Esophagus squamous epithelium (tissue), 5 donors: ENCODE data around the gene ABCA6. TPM values are rescaled to one million over a fixed set of nuclear protein-coding genes. Genes with fewer than 3 reads are reported as not detected.

Source experiments
- DNase-seq: peaks from one replicate; lab custom pipeline; 2025; lab: John Stamatoyannopoulos, UW
- H3K27ac ChIP-seq, 4 donors: fragments of 200-600 bp; sonication (generic); one replicate each; pipeline ENCODE4 v1.5.1; 2016 to 2019; ENCODE audit warnings: mild to moderate bottlenecking in 1 of 4
- H3K27me3 ChIP-seq, 4 donors: fragments of 200-600 bp; sonication (generic); 1 replicate in 3 of 4; 2 replicates in 1 of 4; pipeline versions ENCODE4 v1.5.1 to v1.6.0; 2017 to 2021; ENCODE audit warnings: antibody characterized with exemption in 1 of 4
- H3K36me3 ChIP-seq, 3 donors: fragments of 200-600 bp; sonication (generic); one replicate each; pipeline ENCODE4 v1.5.1; 2016 to 2019
- H3K4me1 ChIP-seq, 3 donors: fragments of 200-600 bp; sonication (generic); one replicate each; pipeline ENCODE4 v1.5.1; 2017 to 2019
- H3K4me3 ChIP-seq, 4 donors: fragments of 200-600 bp; sonication (generic); 1 replicate in 3 of 4; 2 replicates in 1 of 4; pipeline ENCODE4 v1.5.1; 2016 to 2019; ENCODE audit warnings: mild to moderate bottlenecking in 2 of 4, moderate library complexity in 1 of 4
- H3K9me3 ChIP-seq, 3 donors: fragments of 200-600 bp; sonication (generic); one replicate each; pipeline ENCODE4 v1.5.1; 2016 to 2019
- CTCF ChIP-seq, 6 experiments: fragments of 450-650 bp in 4 of 6; fragments of 200-600 bp in 2 of 6; sonication (generic) in 2 of 6; IDR thresholded peaks; one replicate each; pipeline ENCODE4 v1.5.1; 2016 to 2019; ENCODE audit warnings: antibody characterized with exemption in 6 of 6, mild to moderate bottlenecking in 4 of 6, moderate library complexity in 4 of 6
- POLR2A ChIP-seq, 4 donors: fragments of 450-650 bp; IDR thresholded peaks; one replicate each; pipeline ENCODE4 v1.6.1; 2017; ENCODE audit warnings: antibody characterized with exemption in 4 of 4, mild to moderate bottlenecking in 4 of 4, moderate library complexity in 3 of 4
- WGBS, 2 donors: methylation state at CpG; one replicate each; pipeline ENCODE4 v1.1.5; 2018; 5-methylcytosine and 5-hydroxymethylcytosine counted together
- intact Hi-C: fragments of 100-400 bp; cut with DNase I; formaldehyde crosslinking; loops from one replicate; pipeline ENCODE4 v1.15.0; 2022
- small RNA-seq, 4 donors: library from RNA; depleted of rRNA; stranded (forward); fragments of <200 nt; gene quantifications; one replicate each; pipeline ENCODE3, GENCODE V24; 2016
- total RNA-seq, 4 donors: library from RNA; depleted of rRNA; stranded (reverse); fragments of >200 nt; gene quantifications; one replicate each; pipeline ENCODE4 v1.1.0, GENCODE V29; 2016
- donor health status: DM: yes; HTN: yes; CAD: no.

Gene ABCA6
- total RNA-seq, 4 donors from 2014 or later, result 4.2 to 52.1 (median 8.9) TPM

DNA sequence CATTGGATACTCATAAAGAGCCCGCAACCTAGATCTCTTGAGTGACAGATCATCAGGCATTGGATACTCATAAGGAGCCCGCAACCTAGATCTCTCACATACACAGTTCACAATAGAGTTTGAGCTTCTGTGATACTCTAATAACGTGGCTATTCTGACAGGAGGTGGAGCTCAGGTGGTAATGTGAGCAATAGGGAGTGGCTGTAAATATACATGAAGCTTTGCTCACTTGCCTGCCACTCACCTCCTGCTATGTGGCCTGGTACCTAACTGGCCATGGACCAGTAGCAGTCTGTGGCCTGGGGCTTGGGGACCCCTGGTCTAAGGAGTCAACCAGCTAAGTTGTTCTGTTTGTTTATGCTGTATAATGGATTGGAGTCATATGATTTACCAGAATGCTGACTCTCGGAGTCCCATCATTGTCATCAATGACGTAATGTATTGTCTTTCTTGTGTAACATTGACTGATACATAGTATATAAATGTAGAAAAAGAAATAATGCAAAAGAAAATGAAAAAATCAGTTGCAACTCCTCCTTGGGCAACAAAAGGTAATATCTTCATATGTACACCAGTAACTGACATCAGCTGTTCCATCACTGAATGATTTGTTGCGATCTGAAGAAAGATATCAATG, 98.5 kb downstream of the ABCA6 start:
- Histone ChIP-seq H3K36me3 (peaks cover 0 to 9% (median 0%) of the 10 kb centered on the region in 3 donors), H3K9me3 (no peaks in the 10 kb centered on the region), H3K4me1 (peaks cover 0 to 15% (median 4%) of the 10 kb centered on the region in 3 donors), H3K27ac (no peak overlapping the region), H3K27me3 (no peaks in the 10 kb centered on the region), H3K4me3 (no peak overlapping the region)
- TF ChIP-seq CTCF (IDR thresholded peaks at IDR 0.05), result no peak
- TF ChIP-seq POLR2A (IDR thresholded peaks at IDR 0.05), result no peak
- no peak for DNase-seq
- intact Hi-C loops, result no loop called here
- WGBS, 2 donors, result 81 to 87% methylated on average over 6 of the region's 6 CpGs

DNA sequence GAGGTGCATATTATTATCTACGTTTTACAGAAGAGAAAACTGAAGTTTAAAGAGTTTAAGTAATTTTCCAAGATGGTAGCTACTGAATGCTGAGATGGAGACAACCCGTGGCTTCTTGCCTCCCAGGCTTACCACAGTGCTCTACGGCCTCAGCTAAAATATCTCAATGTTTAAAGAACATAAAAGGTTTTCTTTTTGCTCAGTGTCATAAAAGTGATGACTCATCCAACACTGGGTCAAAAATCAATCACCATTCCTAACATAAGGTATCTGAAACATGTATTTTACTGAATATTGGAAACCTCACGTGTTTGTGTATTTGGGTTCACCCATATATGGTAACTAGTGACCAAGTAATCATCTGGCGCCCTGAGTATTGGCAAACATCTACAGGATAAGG, 99.4 kb downstream of the ABCA6 start:
- H3K36me3 ChIP-seq, result peaks cover 0 to 9% (median 0%) of the 10 kb centered on the region in 3 donors
- intact Hi-C loops, result no loop called here
- H3K9me3 ChIP-seq, result peaks cover 0 to 2% (median 0%) of the 10 kb centered on the region in 3 donors
- TF ChIP-seq POLR2A (IDR thresholded peaks at IDR 0.05) (no peak), CTCF (IDR thresholded peaks at IDR 0.05) (no peak)
- no peak for DNase-seq
- peaks cover 0 to 7% (median 4%) of the 10 kb centered on the region in 3 donors for H3K4me1 ChIP-seq
- H3K27me3 ChIP-seq, result no peaks in the 10 kb centered on the region
- H3K27ac ChIP-seq, result no peak overlapping the region
- no peak overlapping the region for H3K4me3 ChIP-seq
- WGBS, 2 donors, result 65 to 74% methylated on average over 5 of the region's 5 CpGs

- intact Hi-C loops, result no loop called here
- DNase-seq, result no peak
- H3K36me3 ChIP-seq, result peaks cover 0 to 6% (median 0%) of the 10 kb centered on the region in 3 donors
- no peaks in the 10 kb centered on the region for H3K27me3 ChIP-seq
- 75 to 89% methylated on average over 3 of the region's 3 CpGs for WGBS, 2 donors
- H3K4me1 ChIP-seq, result no peaks in the 10 kb centered on the region
- no peak overlapping the region for H3K4me3 ChIP-seq
- no peak for TF ChIP-seq CTCF (IDR thresholded peaks at IDR 0.05)
- TF ChIP-seq POLR2A (IDR thresholded peaks at IDR 0.05), result no peak
- no peaks in the 10 kb centered on the region for H3K9me3 ChIP-seq
- H3K27ac ChIP-seq, result no peak overlapping the region
Observed at GRCh38 chr17:69031839-69032238, 109.9 kb downstream of the ABCA6 start.

DNA sequence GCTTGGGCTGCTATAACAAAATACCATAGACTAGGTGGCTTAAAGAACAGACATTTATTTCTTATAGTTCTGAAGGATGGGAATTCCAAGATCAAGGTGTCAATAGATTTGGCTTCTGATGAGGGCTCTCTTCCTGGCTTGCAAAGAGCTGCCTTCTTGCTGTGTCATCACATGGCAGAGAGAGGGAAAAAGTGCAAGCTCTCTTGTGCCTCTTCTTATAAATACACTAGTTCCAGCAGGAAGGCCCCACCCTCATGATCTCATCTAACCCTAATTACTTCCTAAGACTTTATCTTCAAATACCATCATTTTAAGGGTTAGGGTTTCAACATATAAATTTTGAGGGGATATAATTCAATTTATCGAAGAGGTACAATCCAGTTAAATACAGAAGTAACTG, 111.5 kb downstream of the ABCA6 start:
- 79 to 89% methylated on average over 1 of the region's 1 CpG for WGBS, 2 donors

More for the DNA sequence above, 111.5 kb downstream of the ABCA6 start:
- Histone ChIP-seq H3K36me3 (peaks cover 0 to 6% (median 0%) of the 10 kb centered on the region in 3 donors), H3K9me3 (no peaks in the 10 kb centered on the region), H3K27me3 (no peaks in the 10 kb centered on the region), H3K27ac (no peak overlapping the region), H3K4me3 (no peak overlapping the region), H3K4me1 (no peaks in the 10 kb centered on the region)
- no peak for DNase-seq
- no peak for TF ChIP-seq CTCF (IDR thresholded peaks at IDR 0.05)
- no peak for TF ChIP-seq POLR2A (IDR thresholded peaks at IDR 0.05)
- intact Hi-C loops, result no loop called here

Small RNAs within 50 kb of the gene (small RNA-seq; reads per million reads assigned to genes)
- gene MIR4524B, result 0 to 0.07 (median 0) reads per million in 4 donors

Other genes starting within 250 kb of the ABCA6 start
- gene ABCA8, start 186.5 kb downstream of the ABCA6 start, total RNA-seq, result 10 to 100 TPM in 2 of 4 donors, 1 to 10 TPM in 2; 1.5 to 30.5 (median 7.3) TPM
- gene ABCA9, start 81.0 kb downstream of the ABCA6 start, total RNA-seq, result 10 to 100 TPM in 1 of 4 donors, 1 to 10 TPM in 2, under 1 TPM in 1; 0.34 to 17.4 (median 5.3) TPM
- gene ABCA10, start 86.9 kb upstream of the ABCA6 start, total RNA-seq, result 1 to 10 TPM in 3 of 4 donors, under 1 TPM in 1; 0.23 to 7.8 (median 1.9) TPM
- gene ABCA5, start 185.2 kb upstream of the ABCA6 start, total RNA-seq, result 10 to 100 TPM; 20.0 to 60.7 (median 28.1) TPM